Panc1 (cell line): ENCODE results near the gene BORCS8. TPM values are rescaled to one million over a fixed set of nuclear protein-coding genes. Genes with fewer than 3 reads are reported as not detected.
"Not testable (repeated sequence)": the region's sequence is repeated elsewhere in the genome, so short reads cannot be mapped to it uniquely, and the experiment has no call there.

ENCODE experiments used
- ATAC-seq: fragments of 200-7000 bp; cut with Tn5 transposase; 2 replicates; pipeline ENCODE4 v1.9.1; 2020; ENCODE audit warnings: mild to moderate bottlenecking, moderate library complexity
- BruUV-seq: library from RNA; stranded (reverse); fragments of 400-500 nt; replicated peaks from 2 replicates; lab custom pipeline; 2021; lab: Mats Ljungman, UMichigan
- CTCF ChIA-PET: fragments of 300-600 bp; sonication (Branson Sonifier 250); formaldehyde crosslinking; loops from one replicate; lab custom pipeline; 2022; ENCODE audit warnings: antibody characterized with exemption; lab: Charles Lee
- POLR2A ChIA-PET: fragments of 300-600 bp; sonication (Branson Sonifier 250); formaldehyde crosslinking; loops from one replicate; lab custom pipeline; 2022; ENCODE audit warnings: antibody characterized with exemption; lab: Charles Lee
- DNase-seq: peaks from one replicate; pipeline ENCODE4 v3.0.0-alpha.2; 2010; ENCODE audit warnings: low read depth, low spot score
- H3K27ac ChIP-seq: 2 replicates; pipeline ENCODE4 v1.5.1; 2011; ENCODE audit warnings: mild to moderate bottlenecking, low read length, inconsistent platforms
- H3K27me3 ChIP-seq: fragments of 200-500 bp; sonication (Bioruptor generic); 2 replicates; pipeline ENCODE4 v1.6.0; 2014; ENCODE audit warnings: low read length, inconsistent platforms; ENCODE audit not compliant: control insufficient read depth, insufficient read depth
- H3K36me3 ChIP-seq: fragments of 200-500 bp; sonication (Bioruptor generic); 2 replicates; pipeline ENCODE4 v1.5.1; 2014; ENCODE audit warnings: inconsistent platforms, mild to moderate bottlenecking, low read length, moderate library complexity; ENCODE audit not compliant: control insufficient read depth, insufficient read depth
- H3K4me1 ChIP-seq: 2 replicates; pipeline ENCODE4 v1.5.1; 2011; ENCODE audit warnings: inconsistent platforms, mild to moderate bottlenecking, low read length, moderate library complexity; ENCODE audit not compliant: control insufficient read depth, insufficient read depth
- H3K4me3 ChIP-seq, 2 experiments: 2 replicates each; pipeline ENCODE4 v1.5.1; 2011 to 2012; ENCODE audit warnings: low read depth in 2 of 2, low read length in 2 of 2, mild to moderate bottlenecking in 2 of 2, inconsistent platforms in 1 of 2, moderate library complexity in 1 of 2
- H3K9me3 ChIP-seq: fragments of 200-500 bp; sonication (Bioruptor generic); 2 replicates; pipeline ENCODE4 v1.5.1; 2014; ENCODE audit warnings: low read depth, mild to moderate bottlenecking, inconsistent platforms, low read length, moderate library complexity; ENCODE audit not compliant: control insufficient read depth, insufficient read depth
- CTCF ChIP-seq: fragments of 450-650 bp; IDR thresholded peaks from 2 replicates; pipeline ENCODE4 v1.5.1; 2017; ENCODE audit warnings: mild to moderate bottlenecking
- POLR2AphosphoS5 ChIP-seq: IDR thresholded peaks from 2 replicates; pipeline ENCODE4 v1.6.1; 2012; ENCODE audit warnings: mild to moderate bottlenecking, low read depth, low read length, moderate library complexity
- REST ChIP-seq, 2 experiments: IDR thresholded peaks; 2 replicates each; pipeline ENCODE4 v1.6.1; 2011 to 2012; ENCODE audit warnings: low read depth in 2 of 2, control low read depth in 1 of 2, low read length in 1 of 2, mild to moderate bottlenecking in 1 of 2, moderate library complexity in 1 of 2; ENCODE audit not compliant: insufficient read depth in 1 of 2
- SIN3A ChIP-seq: IDR thresholded peaks from 2 replicates; pipeline ENCODE4 v1.6.1; 2012; ENCODE audit warnings: low read depth, mild to moderate bottlenecking, low read length, moderate library complexity, borderline replicate concordance; ENCODE audit not compliant: insufficient read depth
- TCF7L2 ChIP-seq: IDR thresholded peaks from 2 replicates; pipeline ENCODE4 v1.6.1; 2011; ENCODE audit warnings: mild to moderate bottlenecking, low read depth, low read length, inconsistent platforms
- in situ Hi-C: cut with HindIII; loops from 2 replicates; pipeline ENCODE4 v1.10.0; 2016; ENCODE audit warnings: low sequenced_read_pairs, low pct_unique_long_range_greater_than_20kb
- intact Hi-C: fragments of 100-400 bp; cut with micrococcal nuclease; formaldehyde crosslinking; loops from one replicate; pipeline ENCODE4 v1.10.0; 2022; ENCODE audit not compliant: unreplicated experiment
- total RNA-seq: library from RNA; stranded (reverse); gene quantifications from one replicate; pipeline ENCODE4 v1.2.1, GENCODE V29; 2021; ENCODE audit not compliant: unreplicated experiment

BORCS8 gene
- total RNA-seq, 1 experiment from 2014 or later, result 37.8 TPM

GRCh38 chr19:19135713-19136112 is 56.2 kb downstream of the BORCS8 start:
- intact Hi-C loops, result loop anchor here (10.0 kb wide), 1 partner anchor 71 kb away; the partner anchor contains the start of gene SLC25A42
- H3K4me3 ChIP-seq, DNase-seq, H3K36me3 ChIP-seq, H3K27me3 ChIP-seq, BruUV-seq, in situ Hi-C loops, ATAC-seq, CTCF ChIA-PET, H3K27ac ChIP-seq, H3K4me1 ChIP-seq, H3K9me3 ChIP-seq, POLR2A ChIA-PET: not testable (repeated sequence)

- no peak for TF ChIP-seq POLR2AphosphoS5
- TF ChIP-seq REST (IDR thresholded peaks at IDR 0.05; ENCODE audit: insufficient read depth in 1 of 2, low read depth in 2 of 2, low read length in 1 of 2), result no peak
- no peak for TF ChIP-seq TCF7L2
- no peak for TF ChIP-seq SIN3A
- no peak for TF ChIP-seq CTCF
- DNase-seq, result no peak
- Histone ChIP-seq H3K4me1 (no peaks in the 10 kb centered on the region; the same call in 1 of the 2 replicates), H3K9me3 (no peaks in the 10 kb centered on the region), H3K36me3 (peaks cover 5% of the 10 kb centered on the region; the same call in 1 of the 2 replicates), H3K27ac (no peak overlapping the region), H3K27me3 (no peaks in the 10 kb centered on the region), H3K4me3 (no peak overlapping the region)
- POLR2A ChIA-PET, result no interaction called here
- ATAC-seq, result no peak
- CTCF ChIA-PET, result no interaction called here
- no TSS peak for BruUV-seq
- intact Hi-C loops, result loop anchor here (10.0 kb wide), 1 partner anchor 70 kb away; the partner anchor contains the start of gene SLC25A42
- in situ Hi-C loops, result no loop called here
Measured at GRCh38 chr19:19134687-19135158, 57.2 kb downstream of the BORCS8 start.

GRCh38 chr19:19133985-19134384 is 58.0 kb downstream of the BORCS8 start:
- H3K4me3 ChIP-seq, result no peak overlapping the region
- no peaks in the 10 kb centered on the region for H3K27me3 ChIP-seq
- no peak overlapping the region for H3K27ac ChIP-seq
- in situ Hi-C loops, result no loop called here
- ChIA-PET CTCF (no interaction called here), POLR2A (no interaction called here)
- peaks cover 5% of the 10 kb centered on the region; the same call in 1 of the 2 replicates for H3K36me3 ChIP-seq
- intact Hi-C loops, result loop anchor here (10.0 kb wide), 1 partner anchor 69 kb away; the partner anchor contains the start of gene SLC25A42
- H3K9me3 ChIP-seq, result no peaks in the 10 kb centered on the region
- TF ChIP-seq REST (IDR thresholded peaks at IDR 0.05; ENCODE audit: insufficient read depth in 1 of 2, low read depth in 2 of 2, low read length in 1 of 2), result no peak
- no peak for TF ChIP-seq TCF7L2
- TF ChIP-seq CTCF, result no peak
- no peak for TF ChIP-seq SIN3A
- TF ChIP-seq POLR2AphosphoS5, result no peak
- BruUV-seq, result no TSS peak
- ATAC-seq (no peak), DNase-seq (no peak)
- H3K4me1 ChIP-seq, result no peaks in the 10 kb centered on the region; the same call in 1 of the 2 replicates
